Glutamatergic neuron (in vitro differentiated cells): ENCODE data around the gene CD4. TPM values are rescaled to one million over a fixed set of nuclear protein-coding genes. Genes with fewer than 3 reads are reported as not detected.
A peak's percentile ranks its signal among the peaks of the same experiment; 100 is the strongest.

Source experiments
- DNase-seq: peaks from one replicate; pipeline ENCODE4 v3.0.0; 2022
- H3K27ac Mint-ChIP-seq: one replicate; pipeline ENCODE4 v1.8.0; 2020; ENCODE audit warnings: mild to moderate bottlenecking, mixed read lengths, inconsistent platforms; ENCODE audit not compliant: unreplicated experiment
- H3K27me3 Mint-ChIP-seq: one replicate; pipeline ENCODE4 v1.8.0; 2020; ENCODE audit warnings: mild to moderate bottlenecking, moderate library complexity, mixed read lengths, inconsistent platforms; ENCODE audit not compliant: unreplicated experiment
- H3K36me3 Mint-ChIP-seq: one replicate; pipeline ENCODE4 v1.8.0; 2020; ENCODE audit warnings: mild to moderate bottlenecking, mixed read lengths, inconsistent platforms; ENCODE audit not compliant: unreplicated experiment
- H3K4me1 Mint-ChIP-seq: one replicate; pipeline ENCODE4 v1.8.0; 2020; ENCODE audit warnings: mild to moderate bottlenecking, low read depth, mixed read lengths, inconsistent platforms; ENCODE audit not compliant: unreplicated experiment
- H3K4me3 Mint-ChIP-seq: one replicate; pipeline ENCODE4 v1.8.0; 2020; ENCODE audit warnings: mild to moderate bottlenecking, mixed read lengths, inconsistent platforms; ENCODE audit not compliant: unreplicated experiment
- H3K9me3 Mint-ChIP-seq: one replicate; pipeline ENCODE4 v1.8.0; 2020; ENCODE audit warnings: mild to moderate bottlenecking, moderate library complexity, mixed read lengths, inconsistent platforms; ENCODE audit not compliant: unreplicated experiment
- total RNA-seq: library from RNA; stranded (reverse); fragmentation: NEBNext Ultra II Directional; extraction: Animal tissue kit (Norgen Biotek cat#: 25700); gene quantifications from one replicate; pipeline ENCODE4 v1.2.1, GENCODE V29; 2021; ENCODE audit not compliant: unreplicated experiment
- TF ChIP-seq, protein P1 (sequence below): fragments of 200-600 bp; sonication (generic); IDR thresholded peaks from one replicate; pipeline ENCODE4 v1.5.0; 2021; ENCODE audit not compliant: partially characterized antibody, unreplicated experiment

CD4 gene
- total RNA-seq, 1 donor from 2014 or later = 0.17 TPM

- H3K36me3 Mint-ChIP-seq = peaks cover 4% of the 10 kb centered on the region
Observed at GRCh38 chr12:6866163-6866919, 77.0 kb downstream of the CD4 start.

GRCh38 chr12:6866920-6867412 lies 77.6 kb downstream of the CD4 start:
- DNase-seq = no peak
- Mint-ChIP-seq H3K4me3 (peak overlapping the region; percentile 76), H3K27me3 (peaks cover 17% of the 10 kb centered on the region), H3K36me3 (peaks cover 4% of the 10 kb centered on the region), H3K4me1 (peaks cover 22% of the 10 kb centered on the region), H3K27ac (peak overlapping the region; percentile 73), H3K9me3 (peaks cover 22% of the 10 kb centered on the region)
- TF ChIP-seq, protein P1, sequence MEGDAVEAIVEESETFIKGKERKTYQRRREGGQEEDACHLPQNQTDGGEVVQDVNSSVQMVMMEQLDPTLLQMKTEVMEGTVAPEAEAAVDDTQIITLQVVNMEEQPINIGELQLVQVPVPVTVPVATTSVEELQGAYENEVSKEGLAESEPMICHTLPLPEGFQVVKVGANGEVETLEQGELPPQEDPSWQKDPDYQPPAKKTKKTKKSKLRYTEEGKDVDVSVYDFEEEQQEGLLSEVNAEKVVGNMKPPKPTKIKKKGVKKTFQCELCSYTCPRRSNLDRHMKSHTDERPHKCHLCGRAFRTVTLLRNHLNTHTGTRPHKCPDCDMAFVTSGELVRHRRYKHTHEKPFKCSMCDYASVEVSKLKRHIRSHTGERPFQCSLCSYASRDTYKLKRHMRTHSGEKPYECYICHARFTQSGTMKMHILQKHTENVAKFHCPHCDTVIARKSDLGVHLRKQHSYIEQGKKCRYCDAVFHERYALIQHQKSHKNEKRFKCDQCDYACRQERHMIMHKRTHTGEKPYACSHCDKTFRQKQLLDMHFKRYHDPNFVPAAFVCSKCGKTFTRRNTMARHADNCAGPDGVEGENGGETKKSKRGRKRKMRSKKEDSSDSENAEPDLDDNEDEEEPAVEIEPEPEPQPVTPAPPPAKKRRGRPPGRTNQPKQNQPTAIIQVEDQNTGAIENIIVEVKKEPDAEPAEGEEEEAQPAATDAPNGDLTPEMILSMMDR = no peak

More at GRCh38 chr12:6866163-6866919, 77.0 kb downstream of the CD4 start:
- H3K27me3 Mint-ChIP-seq = peaks cover 17% of the 10 kb centered on the region
- H3K4me1 Mint-ChIP-seq = peaks cover 20% of the 10 kb centered on the region
- peak overlapping the region; percentile 62 for H3K27ac Mint-ChIP-seq
- TF ChIP-seq, protein P1 = no peak
- H3K4me3 Mint-ChIP-seq = peak overlapping the region; percentile 59
- peaks cover 20% of the 10 kb centered on the region for H3K9me3 Mint-ChIP-seq
- peak; percentile 39 for DNase-seq

DNA sequence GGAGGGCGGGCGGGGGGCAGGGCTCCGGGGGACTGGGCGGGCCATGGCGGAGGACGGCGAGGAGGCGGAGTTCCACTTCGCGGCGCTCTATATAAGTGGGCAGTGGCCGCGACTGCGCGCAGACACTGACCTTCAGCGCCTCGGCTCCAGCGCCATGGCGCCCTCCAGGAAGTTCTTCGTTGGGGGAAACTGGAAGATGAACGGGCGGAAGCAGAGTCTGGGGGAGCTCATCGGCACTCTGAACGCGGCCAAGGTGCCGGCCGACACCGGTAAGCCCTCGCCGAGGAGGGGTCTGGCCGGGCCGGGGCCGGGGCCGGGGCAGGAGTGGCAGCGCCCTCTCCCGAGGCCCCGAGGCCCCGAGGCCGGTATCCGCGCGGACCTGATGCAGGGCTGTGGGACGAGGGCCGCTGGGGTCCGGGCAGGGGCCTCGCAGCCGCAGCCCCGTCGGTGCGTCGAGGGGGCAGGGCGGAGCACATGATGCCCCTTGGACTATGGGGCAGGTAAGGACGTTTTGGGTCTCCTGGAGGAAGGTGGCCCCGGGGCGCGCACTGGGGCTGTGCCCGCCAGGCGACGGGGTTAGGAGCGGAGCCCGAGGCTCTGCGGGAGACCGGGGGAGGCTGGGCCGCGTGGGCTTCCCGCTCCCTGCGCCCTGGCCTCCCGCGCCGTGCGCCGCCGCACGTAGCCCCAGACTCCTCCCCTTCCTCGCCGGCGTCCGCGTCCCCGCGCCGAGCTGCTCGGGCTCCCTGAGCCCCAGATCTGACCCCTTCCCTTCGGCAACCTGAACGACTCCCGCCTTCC lies 78.3 kb downstream of the CD4 start, which contains the start of gene TPI1:
Gene TPI1, plus strand, starts transcription at position 119 of the 798 bp plus-strand sequence. Its CDS starts 36 bp downstream, at position 155.
- TF ChIP-seq, protein P1 = no peak
- H3K36me3 Mint-ChIP-seq = peaks cover 4% of the 10 kb centered on the region
- DNase-seq = peak; percentile 87
- peaks cover 24% of the 10 kb centered on the region for H3K4me1 Mint-ChIP-seq
- peak within 1 kb of the TSS; percentile 91 for H3K4me3 Mint-ChIP-seq
- peaks cover 26% of the 10 kb centered on the region for H3K9me3 Mint-ChIP-seq
- peak within 1 kb of the TSS; percentile 85 for H3K27ac Mint-ChIP-seq
- peaks cover 17% of the 10 kb centered on the region for H3K27me3 Mint-ChIP-seq

GRCh38 chr12:6868211-6869048 lies 79.1 kb downstream of the CD4 start:
- peaks cover 1% of the 10 kb centered on the region for H3K36me3 Mint-ChIP-seq
- peaks cover 26% of the 10 kb centered on the region for H3K9me3 Mint-ChIP-seq
- TF ChIP-seq, protein P1 = no peak
- H3K27ac Mint-ChIP-seq = peak overlapping the region; percentile 85
- peak overlapping the region; percentile 91 for H3K4me3 Mint-ChIP-seq
- H3K27me3 Mint-ChIP-seq = peaks cover 17% of the 10 kb centered on the region
- peaks cover 24% of the 10 kb centered on the region for H3K4me1 Mint-ChIP-seq
- peak; percentile 41 for DNase-seq
